AG09319 (cell line): ENCODE data around the gene CHD5.

ENCODE experiments used
- DNase-seq: peaks from one replicate; pipeline ENCODE4 v3.0.0-alpha.2; 2010; ENCODE audit warnings: low read depth; ENCODE audit errors: extremely low read depth
- TF ChIP-seq, protein P1 (sequence below): IDR thresholded peaks from 2 replicates; pipeline ENCODE4 v1.5.1; 2011; ENCODE audit warnings: low read depth, mild to moderate bottlenecking, inconsistent platforms, low read length, moderate library complexity

Gene CHD5

DNA sequence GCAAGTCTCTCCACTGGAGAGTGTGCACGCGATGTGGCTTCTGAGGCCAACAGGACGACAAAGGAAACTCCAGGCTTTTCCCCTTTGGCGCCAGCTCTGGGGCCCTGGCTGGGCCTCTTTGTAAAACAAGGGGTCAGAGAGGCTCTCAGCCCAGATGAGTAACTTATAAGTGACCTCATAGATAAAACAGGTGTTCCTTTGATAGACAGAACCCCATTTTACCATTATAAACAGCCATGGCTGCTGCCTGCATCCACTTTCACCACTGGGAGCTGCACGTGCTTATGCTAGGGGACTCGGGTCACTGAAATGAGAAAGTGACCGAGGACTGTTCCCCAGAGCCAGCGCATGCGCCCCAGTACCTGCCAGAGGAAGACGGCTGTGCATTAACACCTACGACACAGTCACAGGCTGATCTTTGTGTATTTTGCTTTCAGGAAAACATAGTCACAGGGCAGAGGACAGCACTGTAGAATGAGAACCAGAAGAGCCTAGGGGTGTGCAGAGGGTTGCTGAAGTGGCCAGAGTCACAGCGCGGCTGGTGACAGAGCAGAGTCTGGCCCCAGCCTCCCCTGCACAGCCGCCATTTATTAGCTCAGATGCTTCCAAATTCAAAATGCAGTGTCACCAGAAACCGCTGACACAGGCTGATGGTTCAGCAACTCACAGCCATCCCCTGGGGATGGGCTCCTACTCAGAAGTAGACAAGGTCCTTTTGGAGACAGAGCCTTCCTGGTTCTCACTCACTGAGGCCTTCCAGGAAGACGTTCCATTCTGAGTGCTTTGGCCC lies 38.4 kb upstream of the CHD5 start:
- TF ChIP-seq, protein P1, sequence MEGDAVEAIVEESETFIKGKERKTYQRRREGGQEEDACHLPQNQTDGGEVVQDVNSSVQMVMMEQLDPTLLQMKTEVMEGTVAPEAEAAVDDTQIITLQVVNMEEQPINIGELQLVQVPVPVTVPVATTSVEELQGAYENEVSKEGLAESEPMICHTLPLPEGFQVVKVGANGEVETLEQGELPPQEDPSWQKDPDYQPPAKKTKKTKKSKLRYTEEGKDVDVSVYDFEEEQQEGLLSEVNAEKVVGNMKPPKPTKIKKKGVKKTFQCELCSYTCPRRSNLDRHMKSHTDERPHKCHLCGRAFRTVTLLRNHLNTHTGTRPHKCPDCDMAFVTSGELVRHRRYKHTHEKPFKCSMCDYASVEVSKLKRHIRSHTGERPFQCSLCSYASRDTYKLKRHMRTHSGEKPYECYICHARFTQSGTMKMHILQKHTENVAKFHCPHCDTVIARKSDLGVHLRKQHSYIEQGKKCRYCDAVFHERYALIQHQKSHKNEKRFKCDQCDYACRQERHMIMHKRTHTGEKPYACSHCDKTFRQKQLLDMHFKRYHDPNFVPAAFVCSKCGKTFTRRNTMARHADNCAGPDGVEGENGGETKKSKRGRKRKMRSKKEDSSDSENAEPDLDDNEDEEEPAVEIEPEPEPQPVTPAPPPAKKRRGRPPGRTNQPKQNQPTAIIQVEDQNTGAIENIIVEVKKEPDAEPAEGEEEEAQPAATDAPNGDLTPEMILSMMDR: no peak
- no peak for DNase-seq

DNA sequence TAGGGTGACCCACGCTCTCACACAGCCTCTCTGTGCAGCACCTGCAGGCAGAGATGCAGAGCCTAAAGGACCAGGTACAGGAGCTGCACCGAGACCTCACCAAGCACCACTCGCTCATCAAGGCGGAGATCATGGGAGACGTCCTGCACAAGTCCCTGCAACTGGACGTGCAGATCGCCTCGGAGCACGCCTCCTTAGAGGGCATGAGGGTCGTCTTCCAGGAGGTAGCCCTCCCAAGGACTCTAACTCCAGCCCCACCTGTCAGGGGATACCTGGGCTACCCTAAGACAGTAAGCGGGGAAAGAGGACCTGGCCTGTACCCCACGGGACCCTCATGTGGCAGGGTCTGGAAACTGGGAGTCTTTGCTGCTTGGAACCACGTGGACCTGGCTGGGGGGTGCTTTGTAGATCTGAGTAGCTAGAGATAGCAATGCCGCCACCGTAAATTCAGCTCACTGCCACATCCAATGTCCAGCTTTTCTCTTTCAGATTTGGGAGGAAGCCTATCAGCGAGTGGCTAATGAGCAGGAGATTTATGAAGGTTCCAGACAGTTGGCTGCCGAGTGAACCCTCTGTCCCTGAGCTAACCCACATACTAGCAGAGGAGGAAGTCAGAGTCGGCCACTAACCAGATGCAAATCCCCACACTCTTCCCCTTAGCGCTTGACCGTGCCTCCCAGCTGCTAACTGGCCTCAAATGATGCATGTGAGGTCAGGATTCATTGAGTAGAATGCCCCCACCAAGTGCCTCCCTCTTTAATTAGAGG lies 32.3 kb upstream of the CHD5 start:
- DNase-seq: no peak
- TF ChIP-seq, protein P1: no peak

DNA sequence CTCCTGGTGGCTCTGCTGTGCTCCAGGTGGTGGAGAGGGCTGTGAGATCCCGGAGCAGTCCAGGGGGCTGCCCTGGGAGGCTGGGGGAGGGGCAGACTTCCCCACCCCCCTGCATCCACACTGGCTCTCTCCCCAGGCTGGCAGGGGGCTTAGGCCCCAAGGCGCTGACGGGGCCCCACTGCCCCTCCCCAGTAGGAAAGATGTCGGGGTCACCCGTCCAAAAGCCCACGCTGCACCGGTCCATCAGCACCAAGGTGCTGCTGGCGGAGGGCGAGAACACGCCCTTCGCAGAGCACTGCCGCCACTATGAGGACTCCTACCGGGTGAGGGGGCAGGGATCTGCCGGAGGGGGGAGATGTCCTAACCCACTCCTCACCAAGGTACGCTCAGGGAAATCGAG lies 31.6 kb upstream of the CHD5 start:
- TF ChIP-seq, protein P1: no peak
- no peak for DNase-seq

DNA sequence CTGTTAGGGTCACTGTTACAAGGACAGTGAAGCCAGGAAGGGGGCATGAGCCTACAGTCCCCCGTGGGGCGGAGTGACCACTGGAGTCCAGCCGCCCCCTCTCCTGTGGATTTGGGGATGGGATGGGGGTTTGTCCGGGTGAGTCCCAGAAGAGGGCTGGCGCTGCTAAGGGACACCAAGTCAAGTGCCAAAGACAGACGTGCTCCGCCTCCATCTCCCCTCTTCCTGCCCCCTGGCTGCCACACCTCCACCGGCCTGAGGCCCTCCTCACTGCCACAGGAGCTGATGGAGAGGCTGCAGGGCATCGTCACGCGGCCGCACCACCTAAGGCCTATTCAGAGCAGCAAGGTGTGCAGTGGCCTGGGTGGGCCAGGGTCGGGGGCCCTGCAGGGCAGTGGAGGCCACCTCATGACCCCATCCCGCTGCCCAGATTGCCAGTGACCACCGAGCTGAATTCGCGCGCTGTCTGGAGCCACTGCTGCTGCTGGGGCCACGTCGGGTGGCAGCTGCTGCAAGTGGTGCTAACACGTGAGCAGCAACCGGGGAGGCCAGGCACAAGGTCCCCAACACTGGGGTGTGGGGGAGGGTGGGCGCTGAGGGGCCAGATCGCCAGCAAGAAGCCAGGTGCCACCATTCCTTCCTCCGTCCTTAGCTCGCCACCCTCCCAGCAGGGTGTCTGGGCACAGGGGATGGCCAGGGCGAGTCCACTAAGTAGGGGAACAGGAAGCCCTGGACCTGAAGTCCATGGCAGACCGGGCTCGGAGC lies 30.7 kb upstream of the CHD5 start:
- DNase-seq: no peak
- TF ChIP-seq, protein P1: no peak

DNA sequence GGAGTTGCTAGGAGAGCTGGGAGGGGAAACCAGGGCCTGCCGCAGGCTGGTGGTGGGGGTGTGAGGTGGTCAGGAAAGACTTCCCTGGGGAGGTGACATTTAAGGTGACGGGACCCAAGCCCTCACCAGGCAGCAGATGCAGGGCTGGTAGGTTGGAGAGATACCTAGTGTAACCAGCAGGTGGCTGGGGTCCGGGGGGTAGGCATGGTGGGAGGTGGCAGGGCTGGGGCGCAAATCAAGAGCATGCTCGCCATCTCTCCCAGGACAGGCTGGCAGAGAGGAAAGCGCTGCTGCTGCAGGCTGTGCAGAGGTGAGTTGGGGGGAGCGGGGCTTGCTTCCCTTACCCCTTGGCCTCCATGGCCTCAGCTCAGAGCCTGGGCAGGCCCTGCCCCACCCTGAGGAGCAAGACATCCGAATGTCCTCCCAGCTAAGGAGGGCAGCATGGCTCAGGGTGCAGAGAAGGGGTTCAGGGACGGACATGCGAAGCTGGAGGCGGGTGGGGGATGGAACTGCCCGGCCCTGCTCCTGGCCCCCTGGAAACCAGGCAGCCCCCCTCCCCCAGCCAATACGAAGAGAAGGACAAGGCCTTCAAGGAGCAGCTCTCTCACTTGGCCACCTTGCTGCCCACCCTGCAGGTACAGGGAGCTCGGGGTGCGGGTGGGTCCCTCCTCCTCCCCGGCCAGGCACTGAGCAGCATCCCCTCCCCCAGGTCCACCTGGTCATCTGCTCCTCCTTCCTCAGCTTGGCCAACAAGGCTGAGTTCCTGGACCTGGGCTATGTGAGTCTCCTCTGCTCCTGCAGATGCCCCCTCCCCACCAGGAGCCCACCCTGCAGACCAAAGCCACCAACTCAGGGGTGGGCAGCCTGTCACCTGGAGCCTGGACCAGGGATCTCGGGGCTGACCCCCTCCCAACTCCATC lies 29.8 kb upstream of the CHD5 start:
- TF ChIP-seq, protein P1: peak; percentile 12

DNA sequence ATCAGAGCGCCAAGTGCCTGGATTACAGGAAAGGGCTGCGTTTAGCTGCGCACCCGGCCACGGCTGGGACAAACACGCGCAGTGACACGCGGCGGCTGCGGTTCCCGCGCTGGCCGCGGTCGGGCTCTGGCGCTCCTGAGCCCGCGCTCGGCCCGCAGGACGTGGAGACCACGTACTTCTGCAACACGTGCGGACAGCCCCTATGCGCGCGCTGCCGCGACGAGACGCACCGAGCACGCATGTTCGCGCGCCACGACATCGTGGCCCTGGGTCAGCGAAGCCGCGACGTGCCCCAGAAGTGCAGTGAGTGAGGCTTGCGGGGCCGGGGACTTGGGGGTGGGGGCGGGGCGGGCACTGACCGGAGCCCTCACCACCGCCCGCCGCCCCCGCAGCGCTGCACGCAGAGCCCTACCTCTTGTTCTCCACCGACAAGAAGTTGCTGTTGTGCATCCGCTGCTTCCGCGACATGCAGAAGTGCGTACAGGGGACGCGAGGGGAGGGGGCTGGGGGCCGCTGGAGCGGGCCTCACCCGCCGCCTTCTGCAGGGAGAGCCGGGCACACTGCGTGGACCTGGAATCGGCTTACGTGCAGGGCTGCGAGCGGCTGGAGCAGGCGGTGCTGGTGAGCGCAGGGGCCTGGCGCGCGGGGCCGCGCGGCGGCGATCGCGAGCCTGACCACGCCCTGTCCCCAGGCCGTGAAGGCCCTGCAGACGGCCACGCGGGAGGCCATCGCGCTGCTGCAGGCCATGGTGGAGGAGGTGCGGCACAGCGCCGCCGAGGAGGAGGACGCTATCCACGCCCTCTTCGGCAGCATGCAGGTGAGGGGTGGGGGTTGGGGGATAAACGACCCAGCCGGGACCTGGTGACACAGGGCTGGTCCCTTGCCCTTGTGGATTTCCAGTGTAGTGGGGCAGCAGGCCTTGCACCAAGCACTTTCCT lies 28.9 kb upstream of the CHD5 start:
- TF ChIP-seq, protein P1: peak; percentile 30

More for the DNA sequence above, 29.8 kb upstream of the CHD5 start:
- DNase-seq: no peak

More for the DNA sequence above, 28.9 kb upstream of the CHD5 start:
- no peak for DNase-seq
